Prostate gland (tissue), 2 donors: Measurements from ENCODE around the gene ZNHIT6. TPM values are rescaled to one million over a fixed set of nuclear protein-coding genes. Genes with fewer than 3 reads are reported as not detected.

Experiments
- DNase-seq: peaks from one replicate; pipeline ENCODE4 v3.0.0-alpha.2; 2019; ENCODE audit warnings: low spot score
- H3K27ac ChIP-seq, 2 donors: fragments of 200-600 bp; sonication (generic); 2 replicates each; pipeline ENCODE4 v1.5.1; 2017 to 2019
- H3K27me3 ChIP-seq: fragments of 200-600 bp; sonication (generic); replicated peaks from 2 replicates; pipeline ENCODE4 v1.5.1; 2019; ENCODE audit not compliant: insufficient read depth
- H3K36me3 ChIP-seq, 2 donors: fragments of 200-600 bp; sonication (generic); 1 replicate in 1 of 2; 2 replicates in 1 of 2; pipeline versions ENCODE4 v1.5.1 to v1.8.1; 2017 to 2019
- H3K4me1 ChIP-seq: fragments of 200-600 bp; sonication (generic); replicated peaks from 2 replicates; pipeline ENCODE4 v1.5.1; 2019
- H3K4me3 ChIP-seq, 2 donors: fragments of 200-600 bp; sonication (generic); 2 replicates each; pipeline ENCODE4 v1.5.1; 2017 to 2019
- H3K9me3 ChIP-seq: fragments of 200-600 bp; sonication (generic); 2 replicates; pipeline ENCODE4 v1.5.1; 2017
- POLR2A ChIP-seq: fragments of 450-650 bp; IDR thresholded peaks from one replicate; pipeline ENCODE4 v1.6.1; 2016; ENCODE audit warnings: antibody characterized with exemption, mild to moderate bottlenecking
- POLR2AphosphoS5 ChIP-seq: sonication (generic); formaldehyde crosslinking; IDR thresholded peaks from one replicate; pipeline ENCODE4 v1.6.1; 2017; ENCODE audit warnings: antibody characterized with exemption
- WGBS: methylation state at CpG from one replicate; pipeline ENCODE4 v1.1.5; 2018; 5-methylcytosine and 5-hydroxymethylcytosine counted together
- intact Hi-C: fragments of 100-400 bp; cut with DNase I; formaldehyde crosslinking; loops from one replicate; pipeline ENCODE4 v1.14.2; 2022
- total RNA-seq, 2 donors: library from RNA; depleted of rRNA; stranded (reverse); fragments of >200 nt; gene quantifications; one replicate each; pipeline ENCODE4 v1.1.0, GENCODE V29; 2016
- TF ChIP-seq, protein P1 (sequence below), 4 experiments: fragments of 200-600 bp in 2 of 4; fragments of 450-650 bp in 2 of 4; sonication (generic) in 2 of 4; IDR thresholded peaks; 1 replicate in 3 of 4; 2 replicates in 1 of 4; pipeline ENCODE4 v1.5.1; 2016 to 2019; ENCODE audit warnings: antibody characterized with exemption in 4 of 4, mild to moderate bottlenecking in 2 of 4, moderate library complexity in 2 of 4

The ZNHIT6 gene
- total RNA-seq, 2 donors from 2014 or later, result 8.7 to 13.5 TPM

DNA sequence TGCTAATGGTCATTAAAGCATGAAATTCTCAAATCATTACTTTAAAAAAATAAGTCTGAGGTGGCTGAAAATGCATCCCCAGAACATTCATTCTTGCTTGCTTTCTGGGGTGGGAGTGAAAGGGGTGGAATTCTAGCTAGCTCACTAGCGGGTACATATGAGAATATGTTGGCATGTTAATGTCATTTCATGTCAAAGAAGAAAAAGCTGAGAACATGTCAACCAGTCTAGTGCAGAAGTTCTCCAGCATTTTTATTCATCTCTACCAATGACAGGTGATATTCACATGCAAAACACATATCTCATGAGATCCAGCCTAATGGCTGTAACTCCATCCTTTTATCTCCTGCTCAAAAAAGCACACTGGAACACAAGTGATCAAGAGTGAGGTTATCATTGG, 49.1 kb downstream of the ZNHIT6 start:
- intact Hi-C loops, result no loop called here

DNA sequence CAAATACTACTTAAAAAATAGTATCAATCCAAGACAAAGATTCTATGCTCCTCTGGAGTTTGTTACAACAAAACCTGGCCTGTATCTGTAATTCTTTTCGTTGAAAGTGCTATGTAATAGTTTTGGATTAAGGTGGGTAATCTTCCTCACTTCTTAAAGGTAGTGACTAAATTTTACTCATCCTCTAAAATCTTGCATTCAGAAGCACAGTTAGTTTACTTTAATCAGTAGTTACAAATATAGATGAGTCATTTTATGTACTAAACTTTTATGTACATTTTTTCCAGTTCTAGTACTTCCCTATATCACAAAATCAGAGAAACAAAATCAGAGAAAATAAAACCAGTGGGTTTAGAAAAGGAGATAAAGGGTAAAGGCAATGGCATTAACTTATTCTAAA, 51.3 kb downstream of the ZNHIT6 start:
- no peak overlapping the region for H3K4me3 ChIP-seq
- H3K9me3 ChIP-seq, result no peaks in the 10 kb centered on the region
- WGBS, result 89% methylated on average over 1 of the region's 1 CpG
- TF ChIP-seq, protein P1, sequence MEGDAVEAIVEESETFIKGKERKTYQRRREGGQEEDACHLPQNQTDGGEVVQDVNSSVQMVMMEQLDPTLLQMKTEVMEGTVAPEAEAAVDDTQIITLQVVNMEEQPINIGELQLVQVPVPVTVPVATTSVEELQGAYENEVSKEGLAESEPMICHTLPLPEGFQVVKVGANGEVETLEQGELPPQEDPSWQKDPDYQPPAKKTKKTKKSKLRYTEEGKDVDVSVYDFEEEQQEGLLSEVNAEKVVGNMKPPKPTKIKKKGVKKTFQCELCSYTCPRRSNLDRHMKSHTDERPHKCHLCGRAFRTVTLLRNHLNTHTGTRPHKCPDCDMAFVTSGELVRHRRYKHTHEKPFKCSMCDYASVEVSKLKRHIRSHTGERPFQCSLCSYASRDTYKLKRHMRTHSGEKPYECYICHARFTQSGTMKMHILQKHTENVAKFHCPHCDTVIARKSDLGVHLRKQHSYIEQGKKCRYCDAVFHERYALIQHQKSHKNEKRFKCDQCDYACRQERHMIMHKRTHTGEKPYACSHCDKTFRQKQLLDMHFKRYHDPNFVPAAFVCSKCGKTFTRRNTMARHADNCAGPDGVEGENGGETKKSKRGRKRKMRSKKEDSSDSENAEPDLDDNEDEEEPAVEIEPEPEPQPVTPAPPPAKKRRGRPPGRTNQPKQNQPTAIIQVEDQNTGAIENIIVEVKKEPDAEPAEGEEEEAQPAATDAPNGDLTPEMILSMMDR (IDR thresholded peaks at IDR 0.05), result no peak
- TF ChIP-seq POLR2A (no peak), POLR2AphosphoS5 (no peak)
- no peaks in the 10 kb centered on the region for H3K4me1 ChIP-seq
- no peak for DNase-seq
- no peak overlapping the region for H3K27ac ChIP-seq
- no peaks in the 10 kb centered on the region for H3K27me3 ChIP-seq
- intact Hi-C loops, result no loop called here
- no peaks in the 10 kb centered on the region for H3K36me3 ChIP-seq

More for the DNA sequence above, 49.1 kb downstream of the ZNHIT6 start:
- 97% methylated on average over 1 of the region's 1 CpG for WGBS
- Histone ChIP-seq H3K9me3 (no peaks in the 10 kb centered on the region), H3K36me3 (no peaks in the 10 kb centered on the region), H3K4me1 (no peaks in the 10 kb centered on the region), H3K27me3 (no peaks in the 10 kb centered on the region), H3K27ac (no peak overlapping the region), H3K4me3 (no peak overlapping the region)
- TF ChIP-seq POLR2AphosphoS5 (no peak), POLR2A (no peak)
- TF ChIP-seq, protein P1 (IDR thresholded peaks at IDR 0.05), result no peak
- no peak for DNase-seq

DNA sequence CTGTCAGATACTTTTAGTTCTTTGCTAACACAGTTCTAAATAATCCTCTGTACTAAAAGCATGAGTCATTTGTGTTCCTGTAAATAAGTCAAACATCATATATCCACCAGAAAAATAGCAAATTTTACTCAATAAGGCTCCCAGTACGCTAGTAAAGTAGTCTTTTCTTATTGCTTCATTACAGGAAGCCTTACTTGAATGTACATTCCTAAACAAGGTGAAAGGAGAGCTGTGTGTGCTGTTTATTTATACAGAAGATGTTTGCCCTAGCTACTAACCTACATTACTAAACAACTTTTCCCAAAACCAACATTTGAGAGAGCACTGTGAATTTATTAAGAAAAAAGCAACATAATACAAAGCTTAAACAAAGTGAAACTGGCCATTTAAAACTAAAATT, 52.0 kb downstream of the ZNHIT6 start:
- no peak for DNase-seq
- Histone ChIP-seq H3K36me3 (no peaks in the 10 kb centered on the region), H3K4me1 (no peaks in the 10 kb centered on the region), H3K4me3 (no peak overlapping the region), H3K9me3 (no peaks in the 10 kb centered on the region), H3K27ac (no peak overlapping the region), H3K27me3 (no peaks in the 10 kb centered on the region)
- intact Hi-C loops, result no loop called here
- no peak for TF ChIP-seq POLR2A
- TF ChIP-seq POLR2AphosphoS5, result no peak
- TF ChIP-seq, protein P1 (IDR thresholded peaks at IDR 0.05), result no peak
- 67% methylated on average over 1 of the region's 1 CpG for WGBS

DNA sequence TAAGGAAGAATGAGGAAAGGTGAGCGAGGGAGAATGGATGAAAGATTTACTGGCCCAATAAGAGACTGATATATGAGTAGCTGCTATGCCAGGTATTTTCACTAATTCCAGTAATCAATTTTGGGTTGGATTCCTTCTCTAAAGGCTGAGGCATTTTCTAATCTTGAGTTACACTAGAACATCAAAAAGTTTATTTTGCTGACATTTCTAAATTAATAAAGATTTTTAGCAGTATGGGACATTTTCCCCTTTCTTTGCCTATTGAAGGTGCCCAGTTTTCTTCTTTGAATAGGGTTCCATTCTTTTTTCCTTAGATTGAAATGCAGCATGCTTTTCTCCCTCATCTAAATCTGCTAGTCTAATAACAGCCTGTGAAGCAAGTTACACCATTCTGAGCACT, 52.9 kb downstream of the ZNHIT6 start:
- TF ChIP-seq, protein P1 (IDR thresholded peaks at IDR 0.05), result no peak
- TF ChIP-seq POLR2AphosphoS5 (no peak), POLR2A (no peak)
- DNase-seq, result no peak
- no peaks in the 10 kb centered on the region for H3K4me1 ChIP-seq
- H3K27ac ChIP-seq, result no peak overlapping the region
- 84% methylated on average over 1 of the region's 1 CpG for WGBS
- H3K36me3 ChIP-seq, result no peaks in the 10 kb centered on the region
- intact Hi-C loops, result no loop called here
- H3K9me3 ChIP-seq, result no peaks in the 10 kb centered on the region
- H3K4me3 ChIP-seq, result no peak overlapping the region
- H3K27me3 ChIP-seq, result no peaks in the 10 kb centered on the region

DNA sequence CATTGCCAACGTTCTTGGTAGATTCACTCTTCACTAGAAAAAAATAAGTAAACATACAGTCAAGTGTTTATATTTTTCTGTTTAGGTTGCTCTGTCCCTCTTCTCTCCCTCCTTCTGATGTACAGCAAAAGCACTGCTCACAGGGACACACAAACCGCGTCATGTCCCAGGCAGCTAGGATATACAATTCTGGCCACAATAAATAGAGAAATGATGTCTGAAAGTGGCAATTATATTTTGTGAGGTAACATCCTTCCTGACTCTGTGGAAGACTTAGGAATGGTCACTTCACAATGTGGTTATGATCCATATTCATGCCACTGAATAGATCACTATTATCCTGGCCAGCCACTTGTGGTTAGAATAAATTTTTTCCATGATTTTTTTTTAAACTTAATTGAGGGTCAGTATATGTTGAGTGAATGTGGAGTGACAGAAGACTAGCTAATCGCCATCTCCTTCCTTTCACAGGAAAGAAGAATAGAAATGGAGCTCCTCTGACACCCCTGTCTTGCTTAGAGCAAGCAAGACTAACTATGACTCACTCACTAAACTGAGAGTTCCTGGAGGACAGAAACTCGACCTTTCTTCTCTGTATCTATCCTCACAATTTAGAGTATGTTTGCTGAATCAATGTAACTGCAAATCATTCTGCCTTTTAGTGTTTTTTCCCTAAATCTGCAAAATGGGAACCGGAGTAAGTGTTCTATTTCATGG, 54.0 kb downstream of the ZNHIT6 start:
- 83% methylated on average over 6 of the region's 6 CpGs for WGBS
- no peak for DNase-seq
- no peak for TF ChIP-seq POLR2AphosphoS5
- TF ChIP-seq, protein P1 (IDR thresholded peaks at IDR 0.05), result no peak
- TF ChIP-seq POLR2A, result no peak

More for the DNA sequence above, 54.0 kb downstream of the ZNHIT6 start:
- no peaks in the 10 kb centered on the region for H3K9me3 ChIP-seq
- H3K27ac ChIP-seq, result no peak overlapping the region
- no peak overlapping the region for H3K4me3 ChIP-seq
- intact Hi-C loops, result no loop called here
- H3K4me1 ChIP-seq, result no peaks in the 10 kb centered on the region
- H3K36me3 ChIP-seq, result no peaks in the 10 kb centered on the region
- H3K27me3 ChIP-seq, result no peaks in the 10 kb centered on the region
